WTC11 (cell line): ENCODE measurements around the gene KCNH3. TPM values are rescaled to one million over a fixed set of nuclear protein-coding genes. Genes with fewer than 3 reads are reported as not detected.

Experiments
- ATAC-seq: fragments of 200-7000 bp; cut with Tn5 transposase; 2 replicates; pipeline ENCODE4 v1.10.0; 2021; ENCODE audit warnings: mild to moderate bottlenecking, moderate library complexity
- CTCF ChIA-PET: fragments of 300-600 bp; sonication (Branson Sonifier 250); formaldehyde crosslinking; loops from one replicate; lab custom pipeline; 2021; ENCODE audit warnings: antibody characterized with exemption; lab: Charles Lee
- POLR2A ChIA-PET: fragments of 350-600 bp; sonication (Branson Sonifier 250); formaldehyde crosslinking; loops from one replicate; lab custom pipeline; 2021; ENCODE audit warnings: antibody characterized with exemption; lab: Charles Lee
- DNase-seq: peaks from one replicate; pipeline ENCODE4 v3.0.0; 2021; ENCODE audit warnings: low spot score
- H3K27ac Mint-ChIP-seq: 2 replicates; pipeline ENCODE4 v1.8.0; 2021; ENCODE audit warnings: mixed read lengths
- H3K27me3 Mint-ChIP-seq: 2 replicates; pipeline ENCODE4 v1.8.0; 2021; ENCODE audit warnings: low read depth, mild to moderate bottlenecking, moderate library complexity, mixed read lengths
- H3K36me3 Mint-ChIP-seq: 2 replicates; pipeline ENCODE4 v1.8.0; 2021; ENCODE audit warnings: mixed read lengths
- H3K4me1 Mint-ChIP-seq: 2 replicates; pipeline ENCODE4 v1.8.0; 2022; ENCODE audit warnings: mixed read lengths
- H3K4me3 Mint-ChIP-seq: 2 replicates; pipeline ENCODE4 v1.8.0; 2021; ENCODE audit warnings: mild to moderate bottlenecking, moderate library complexity, mixed read lengths
- H3K9me3 Mint-ChIP-seq: 2 replicates; pipeline ENCODE4 v1.8.0; 2021; ENCODE audit warnings: mixed read lengths
- AFF4 ChIP-seq: sonication (generic); formaldehyde crosslinking; IDR thresholded peaks from 2 replicates; pipeline ENCODE4 v1.8.1; 2023; ENCODE audit warnings: mild to moderate bottlenecking, missing genetic modification reagents, borderline replicate concordance
- ATF1 ChIP-seq: sonication (generic); formaldehyde crosslinking; IDR thresholded peaks from 2 replicates; pipeline ENCODE4 v1.8.1; 2023; ENCODE audit warnings: mild to moderate bottlenecking, moderate library complexity, missing genetic modification reagents
- CREB1 ChIP-seq: sonication (generic); formaldehyde crosslinking; IDR thresholded peaks from 2 replicates; pipeline ENCODE4 v1.8.0; 2023; ENCODE audit warnings: mild to moderate bottlenecking, missing genetic modification reagents
- E2F5 ChIP-seq: sonication (generic); formaldehyde crosslinking; IDR thresholded peaks from 2 replicates; pipeline ENCODE4 v1.8.1; 2022; ENCODE audit warnings: mild to moderate bottlenecking, moderate library complexity, missing genetic modification reagents
- FOXK1 ChIP-seq: sonication (generic); formaldehyde crosslinking; IDR thresholded peaks from 2 replicates; pipeline ENCODE4 v1.8.0; 2022; ENCODE audit warnings: mild to moderate bottlenecking, moderate library complexity, missing genetic modification reagents
- MXD4 ChIP-seq: fragments of 250-450 bp; sonication (Bioruptor Pico); IDR thresholded peaks from 2 replicates; pipeline ENCODE4 v1.8.0; 2021; ENCODE audit warnings: mild to moderate bottlenecking, moderate library complexity, borderline replicate concordance
- NFYB ChIP-seq: sonication (generic); formaldehyde crosslinking; conservative IDR thresholded peaks from 2 replicates; pipeline ENCODE4 v1.8.0; 2022; ENCODE audit warnings: low read depth, missing genetic modification reagents
- OVOL2 ChIP-seq: fragments of 250-450 bp; sonication (Bioruptor Pico); IDR thresholded peaks from 2 replicates; pipeline ENCODE4 v1.9.0; 2021; ENCODE audit warnings: mild to moderate bottlenecking, borderline replicate concordance
- ZNF281 ChIP-seq: sonication (generic); formaldehyde crosslinking; IDR thresholded peaks from 2 replicates; pipeline ENCODE4 v1.8.0; 2023; ENCODE audit warnings: mild to moderate bottlenecking, missing genetic modification reagents
- total RNA-seq: library from RNA; stranded (reverse); gene quantifications from 3 replicates; pipeline ENCODE4 v1.2.3, GENCODE V29; 2021
- TF ChIP-seq, protein P1 (sequence below): fragments of 250-450 bp; sonication (Bioruptor Pico); IDR thresholded peaks from 2 replicates; pipeline ENCODE4 v1.9.0; 2021; ENCODE audit warnings: mild to moderate bottlenecking, borderline replicate concordance
- TF ChIP-seq, protein P2 (sequence below): sonication (generic); formaldehyde crosslinking; IDR thresholded peaks from 2 replicates; pipeline ENCODE4 v1.8.1; 2022; ENCODE audit warnings: mild to moderate bottlenecking, missing genetic modification reagents, moderate library complexity, borderline replicate concordance

The KCNH3 gene
- total RNA-seq, 1 experiment from 2014 or later, result 0.44 TPM

DNA sequence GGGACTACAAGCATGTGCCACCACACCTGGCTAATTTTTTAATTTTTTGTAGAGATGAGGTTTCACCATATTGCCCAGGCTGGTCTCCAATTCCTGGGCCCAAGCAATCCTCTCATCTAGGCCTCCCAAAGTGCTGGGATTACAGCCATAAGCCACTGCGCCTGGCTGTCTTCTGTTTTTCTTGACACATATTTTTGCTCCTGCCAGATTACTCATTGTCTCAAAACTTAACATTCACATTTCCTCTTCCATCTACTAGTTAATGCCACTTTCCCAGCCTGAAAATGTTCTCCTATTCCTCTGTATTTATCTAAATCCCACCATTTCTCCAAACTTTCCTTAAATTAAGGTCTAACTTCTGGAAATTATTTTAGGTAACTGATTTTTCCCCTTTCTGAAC lies 36.2 kb upstream of the KCNH3 start (continued):
- TF ChIP-seq ZNF281 (CRISPR knock-in tag) (no peak), E2F5 (CRISPR knock-in tag) (no peak)
- TF ChIP-seq, protein P1, sequence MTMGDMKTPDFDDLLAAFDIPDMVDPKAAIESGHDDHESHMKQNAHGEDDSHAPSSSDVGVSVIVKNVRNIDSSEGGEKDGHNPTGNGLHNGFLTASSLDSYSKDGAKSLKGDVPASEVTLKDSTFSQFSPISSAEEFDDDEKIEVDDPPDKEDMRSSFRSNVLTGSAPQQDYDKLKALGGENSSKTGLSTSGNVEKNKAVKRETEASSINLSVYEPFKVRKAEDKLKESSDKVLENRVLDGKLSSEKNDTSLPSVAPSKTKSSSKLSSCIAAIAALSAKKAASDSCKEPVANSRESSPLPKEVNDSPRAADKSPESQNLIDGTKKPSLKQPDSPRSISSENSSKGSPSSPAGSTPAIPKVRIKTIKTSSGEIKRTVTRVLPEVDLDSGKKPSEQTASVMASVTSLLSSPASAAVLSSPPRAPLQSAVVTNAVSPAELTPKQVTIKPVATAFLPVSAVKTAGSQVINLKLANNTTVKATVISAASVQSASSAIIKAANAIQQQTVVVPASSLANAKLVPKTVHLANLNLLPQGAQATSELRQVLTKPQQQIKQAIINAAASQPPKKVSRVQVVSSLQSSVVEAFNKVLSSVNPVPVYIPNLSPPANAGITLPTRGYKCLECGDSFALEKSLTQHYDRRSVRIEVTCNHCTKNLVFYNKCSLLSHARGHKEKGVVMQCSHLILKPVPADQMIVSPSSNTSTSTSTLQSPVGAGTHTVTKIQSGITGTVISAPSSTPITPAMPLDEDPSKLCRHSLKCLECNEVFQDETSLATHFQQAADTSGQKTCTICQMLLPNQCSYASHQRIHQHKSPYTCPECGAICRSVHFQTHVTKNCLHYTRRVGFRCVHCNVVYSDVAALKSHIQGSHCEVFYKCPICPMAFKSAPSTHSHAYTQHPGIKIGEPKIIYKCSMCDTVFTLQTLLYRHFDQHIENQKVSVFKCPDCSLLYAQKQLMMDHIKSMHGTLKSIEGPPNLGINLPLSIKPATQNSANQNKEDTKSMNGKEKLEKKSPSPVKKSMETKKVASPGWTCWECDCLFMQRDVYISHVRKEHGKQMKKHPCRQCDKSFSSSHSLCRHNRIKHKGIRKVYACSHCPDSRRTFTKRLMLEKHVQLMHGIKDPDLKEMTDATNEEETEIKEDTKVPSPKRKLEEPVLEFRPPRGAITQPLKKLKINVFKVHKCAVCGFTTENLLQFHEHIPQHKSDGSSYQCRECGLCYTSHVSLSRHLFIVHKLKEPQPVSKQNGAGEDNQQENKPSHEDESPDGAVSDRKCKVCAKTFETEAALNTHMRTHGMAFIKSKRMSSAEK (CRISPR knock-in tag), result no peak
- TF ChIP-seq, all 79 proteins: peak for 0

DNA sequence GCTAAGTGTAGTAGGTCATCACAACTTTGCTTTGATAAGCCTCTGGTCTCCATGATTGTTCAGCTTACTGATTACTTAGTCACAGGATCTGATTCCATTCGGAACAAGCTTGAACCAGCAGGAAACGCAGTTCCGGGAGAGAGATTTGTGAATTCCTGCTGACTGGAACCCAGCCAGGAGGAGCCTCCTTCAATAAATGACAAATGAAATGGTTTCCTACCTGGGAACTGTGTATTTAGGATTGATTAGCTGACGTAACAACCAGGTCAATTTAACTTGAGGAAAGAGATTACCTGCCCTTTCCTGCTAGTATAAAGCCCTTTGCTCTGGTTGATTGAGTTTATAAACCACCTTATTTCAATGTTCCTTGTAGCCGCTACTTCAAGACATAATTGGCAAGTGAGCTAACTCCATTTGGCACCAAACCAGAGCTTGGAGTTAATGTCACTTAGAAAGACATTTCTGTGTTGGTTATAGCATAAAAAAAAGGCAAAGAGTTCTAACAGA lies 35.1 kb upstream of the KCNH3 start:
- ATAC-seq (no peak), DNase-seq (no peak)
- H3K36me3 Mint-ChIP-seq, result peaks cover 29% of the 10 kb centered on the region
- ChIA-PET CTCF (interaction anchor here (0.7 to 2.4 kb wide), 6 partner anchors 10 to 408 kb away, joined by 3 to 13 read pairs (median 4); no protein-coding TSS in a partner anchor), POLR2A (interaction anchor here (2.1 kb wide), 1 partner anchor 137 kb away, joined by 7 read pairs; the partner anchor contains the start of gene SPATS2)
- no peak overlapping the region for H3K4me3 Mint-ChIP-seq
- no peaks in the 10 kb centered on the region for H3K27me3 Mint-ChIP-seq
- H3K27ac Mint-ChIP-seq, result no peak overlapping the region
- H3K9me3 Mint-ChIP-seq, result peaks cover 3% of the 10 kb centered on the region; the same call in 1 of the 2 replicates
- no peak for TF ChIP-seq CREB1
- no peak for TF ChIP-seq ATF1 (CRISPR knock-in tag)
- TF ChIP-seq, protein P2, sequence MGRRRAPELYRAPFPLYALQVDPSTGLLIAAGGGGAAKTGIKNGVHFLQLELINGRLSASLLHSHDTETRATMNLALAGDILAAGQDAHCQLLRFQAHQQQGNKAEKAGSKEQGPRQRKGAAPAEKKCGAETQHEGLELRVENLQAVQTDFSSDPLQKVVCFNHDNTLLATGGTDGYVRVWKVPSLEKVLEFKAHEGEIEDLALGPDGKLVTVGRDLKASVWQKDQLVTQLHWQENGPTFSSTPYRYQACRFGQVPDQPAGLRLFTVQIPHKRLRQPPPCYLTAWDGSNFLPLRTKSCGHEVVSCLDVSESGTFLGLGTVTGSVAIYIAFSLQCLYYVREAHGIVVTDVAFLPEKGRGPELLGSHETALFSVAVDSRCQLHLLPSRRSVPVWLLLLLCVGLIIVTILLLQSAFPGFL, result no peak
- TF ChIP-seq FOXK1 (CRISPR knock-in tag), result no peak
- no peak for TF ChIP-seq MXD4
- no peak for TF ChIP-seq AFF4 (CRISPR knock-in tag)
- TF ChIP-seq OVOL2, result no peak
- TF ChIP-seq NFYB (CRISPR knock-in tag), result no peak
- H3K4me1 Mint-ChIP-seq, result no peaks in the 10 kb centered on the region
